KMS-11 (cell line): ENCODE results near the gene INPP5K.
A peak's percentile ranks its signal among the peaks of the same experiment; 100 is the strongest.
"Not testable (repeated sequence)": the region's sequence is repeated elsewhere in the genome, so short reads cannot be mapped to it uniquely, and the experiment has no call there.

Experiments used
- H2AFZ ChIP-seq: fragments of 200-600 bp; sonication (generic); 2 replicates; pipeline ENCODE4 v1.6.1; 2016; ENCODE audit warnings: antibody characterized with exemption, mixed run types, low read depth
- H3K27ac ChIP-seq: fragments of 200-600 bp; sonication (generic); 2 replicates; pipeline ENCODE4 v1.6.1; 2016; ENCODE audit warnings: mild to moderate bottlenecking, mixed run types
- H3K27me3 ChIP-seq: fragments of 200-600 bp; sonication (generic); 2 replicates; pipeline ENCODE4 v1.6.1; 2017; ENCODE audit warnings: mild to moderate bottlenecking, low read depth, mixed run types, moderate library complexity; ENCODE audit not compliant: insufficient read depth
- H3K36me3 ChIP-seq: fragments of 200-600 bp; sonication (generic); 2 replicates; pipeline ENCODE4 v1.6.1; 2017; ENCODE audit warnings: mild to moderate bottlenecking, mixed run types; ENCODE audit not compliant: insufficient read depth
- H3K4me1 ChIP-seq: fragments of 200-600 bp; sonication (generic); 2 replicates; pipeline ENCODE4 v1.6.1; 2016; ENCODE audit warnings: mild to moderate bottlenecking, low read depth, mixed run types; ENCODE audit not compliant: poor library complexity, severe bottlenecking
- H3K4me2 ChIP-seq: fragments of 200-600 bp; sonication (generic); 2 replicates; pipeline ENCODE4 v1.7.0; 2016; ENCODE audit warnings: mild to moderate bottlenecking, mixed run types
- H3K4me3 ChIP-seq: fragments of 200-600 bp; sonication (generic); IDR thresholded peaks from 2 replicates; pipeline ENCODE4 v1.6.1; 2017; ENCODE audit warnings: low read depth, low read length, mixed read lengths; ENCODE audit not compliant: insufficient read depth
- H3K79me2 ChIP-seq: fragments of 200-600 bp; sonication (generic); 2 replicates; pipeline ENCODE4 v1.6.1; 2016; ENCODE audit warnings: low read depth, mixed run types; ENCODE audit not compliant: insufficient read depth
- H3K9ac ChIP-seq: fragments of 200-600 bp; sonication (generic); 2 replicates; pipeline ENCODE4 v1.6.1; 2016; ENCODE audit warnings: mild to moderate bottlenecking, mixed run types
- H4K20me1 ChIP-seq: fragments of 200-600 bp; sonication (generic); 2 replicates; pipeline ENCODE4 v1.6.1; 2016; ENCODE audit warnings: mild to moderate bottlenecking, mixed run types; ENCODE audit not compliant: insufficient read depth
- CTCF ChIP-seq: fragments of 200-600 bp; sonication (generic); conservative IDR thresholded peaks from 2 replicates; pipeline ENCODE4 v1.6.1; 2017; ENCODE audit warnings: low read depth, mild to moderate bottlenecking, antibody characterized with exemption, low read length, moderate library complexity, mixed read lengths

Gene INPP5K

GRCh38 chr17:1516388-1517161 is at the start of gene INPP5K:
Gene INPP5K (minus strand): TSS chr17:1516612. CDS start chr17:1516499, 113 bp downstream.
- H4K20me1 ChIP-seq: no peaks in the 10 kb centered on the region
- no peaks in the 10 kb centered on the region for H3K27me3 ChIP-seq
- no peak within 1 kb of the TSS for H3K4me3 ChIP-seq
- no peaks in the 10 kb centered on the region for H3K36me3 ChIP-seq
- no peaks in the 10 kb centered on the region; the same call in 1 of the 2 replicates for H3K79me2 ChIP-seq
- peaks cover 6% of the 10 kb centered on the region for H3K4me1 ChIP-seq
- TF ChIP-seq CTCF: no peak
- peak within 1 kb of the TSS; percentile 79 for H3K4me2 ChIP-seq
- peak within 1 kb of the TSS; percentile 57; the same call in 1 of the 2 replicates for H3K9ac ChIP-seq
- H2AFZ ChIP-seq: peak within 1 kb of the TSS; percentile 47
- H3K27ac ChIP-seq: peak within 1 kb of the TSS; percentile 20; the same call in 1 of the 2 replicates

GRCh38 chr17:1565877-1566276 is 49.5 kb upstream of the INPP5K start:
- 0 out of 2 replicates have a peak, but pooled peaks cover 5% of the 10 kb centered on the region for H3K79me2 ChIP-seq
- H4K20me1 ChIP-seq: no peaks in the 10 kb centered on the region
- H3K4me3 ChIP-seq: no peak overlapping the region
- TF ChIP-seq CTCF: no peak
- no peaks in the 10 kb centered on the region for H3K27me3 ChIP-seq
- H3K9ac ChIP-seq: no peak overlapping the region
- H3K27ac ChIP-seq: no peak overlapping the region
- H3K36me3 ChIP-seq: no peaks in the 10 kb centered on the region
- peaks cover 2% of the 10 kb centered on the region for H3K4me1 ChIP-seq
- H3K4me2 ChIP-seq: no peak overlapping the region
- H2AFZ ChIP-seq: no peak overlapping the region

GRCh38 chr17:1563786-1564613 is 47.6 kb upstream of the INPP5K start:
- Histone ChIP-seq H3K4me2 (no peak overlapping the region), H3K79me2 (peaks cover 12% of the 10 kb centered on the region; the same call in 1 of the 2 replicates), H3K4me3 (no peak overlapping the region), H3K9ac (no peak overlapping the region), H2AFZ (no peak overlapping the region), H3K27me3 (no peaks in the 10 kb centered on the region), H3K36me3 (no peaks in the 10 kb centered on the region), H4K20me1 (no peaks in the 10 kb centered on the region), H3K27ac (no peak overlapping the region), H3K4me1 (peaks cover 4% of the 10 kb centered on the region)
- no peak for TF ChIP-seq CTCF

GRCh38 chr17:1563471-1563785 is 47.0 kb upstream of the INPP5K start:
- not testable (repeated sequence) for H3K9ac ChIP-seq, H3K4me1 ChIP-seq, H3K27me3 ChIP-seq, H3K4me3 ChIP-seq, H3K27ac ChIP-seq, H3K36me3 ChIP-seq, H4K20me1 ChIP-seq, H3K4me2 ChIP-seq
- Histone ChIP-seq H3K79me2 (peaks cover 12% of the 10 kb centered on the region; the same call in 1 of the 2 replicates), H2AFZ (peak overlapping the region; percentile 71; the same call in 1 of the 2 replicates)
